SW 1271 (cell line): ENCODE measurements around the gene XAF1.
"Not testable (repeated sequence)": the region's sequence is repeated elsewhere in the genome, so short reads cannot be mapped to it uniquely, and the experiment has no call there.

Source experiments
- DNase-seq, 2 experiments: peaks; one replicate each; lab custom pipeline; 2025; lab: John Stamatoyannopoulos, UW

XAF1 gene

GRCh38 chr17:6755731-6756184 is at the start of gene XAF1:
XAF1 (plus strand) TSS chr17:6756046; CDS start chr17:6756079, 33 bp downstream.
- DNase-seq: no peak

DNA sequence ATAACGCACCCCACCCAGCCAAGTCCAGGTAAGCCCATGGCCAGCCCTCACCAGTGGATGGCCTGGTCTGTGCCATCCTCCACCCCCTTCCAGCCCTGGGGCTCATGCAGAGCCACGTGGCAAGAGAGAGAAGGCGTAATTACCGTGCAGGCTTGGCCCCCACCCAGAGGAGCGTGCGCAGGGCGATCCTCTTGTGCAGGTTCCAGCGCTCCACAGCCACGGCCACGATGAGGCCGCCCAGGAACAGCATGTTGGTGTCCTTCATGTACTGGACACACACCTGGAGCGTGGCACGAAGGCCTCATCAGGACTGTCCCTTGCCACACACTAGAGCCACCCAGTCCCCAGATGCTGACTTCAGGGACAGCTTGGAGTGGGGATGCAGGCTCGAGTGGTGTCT is 49.3 kb upstream of the XAF1 start:
- DNase-seq: no peak

- no peak for DNase-seq
These were observed 48.9 kb upstream of the XAF1 start for GRCh38 chr17:6706996-6707395.

DNA sequence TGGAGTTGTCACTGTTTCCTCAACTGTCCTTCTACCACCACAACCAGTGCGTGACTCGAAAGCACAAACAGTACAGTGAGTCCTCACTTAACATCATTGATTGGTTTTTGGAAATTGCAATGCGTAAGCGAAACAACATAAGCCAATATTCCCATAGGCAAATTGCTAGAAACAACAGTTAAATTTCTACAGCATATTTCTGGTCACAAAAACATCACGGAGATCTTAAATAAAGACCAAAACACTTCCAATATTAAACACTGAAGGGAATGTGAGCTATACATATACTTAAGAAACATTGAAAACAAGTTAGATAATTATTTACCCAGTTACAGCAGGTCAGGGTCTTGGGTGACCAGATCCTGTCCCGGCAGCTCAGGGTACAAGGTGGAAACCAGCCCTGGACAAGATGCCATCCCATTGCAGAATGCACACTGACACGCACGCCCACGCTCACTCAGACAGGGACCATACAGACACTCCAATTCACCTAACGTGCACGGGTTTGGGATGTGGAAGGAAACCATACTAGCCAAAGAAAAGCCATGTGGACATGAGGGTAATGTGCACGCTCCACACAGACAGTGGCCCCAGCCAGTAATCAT is 47.4 kb upstream of the XAF1 start:
- DNase-seq: no peak

DNA sequence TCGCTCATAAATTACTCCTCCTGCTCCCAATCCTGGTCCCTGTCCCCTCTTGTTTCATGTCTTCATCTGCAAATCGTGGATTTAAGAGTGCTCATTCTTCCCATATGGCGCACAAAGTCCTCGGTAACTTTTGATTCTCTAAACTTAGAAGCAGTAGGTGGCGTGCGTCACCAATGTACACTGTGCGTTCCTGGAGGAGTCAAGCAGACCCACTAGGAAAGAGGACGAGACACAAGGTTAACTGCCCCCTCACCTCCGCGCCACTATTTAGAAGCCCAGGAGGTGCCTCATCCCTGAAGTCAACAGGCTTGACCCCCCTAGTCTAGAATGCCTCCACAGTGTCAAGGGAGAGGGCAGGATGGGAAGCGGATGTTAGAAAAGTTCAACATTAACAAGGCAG is 45.5 kb upstream of the XAF1 start:
- no peak for DNase-seq

GRCh38 chr17:6711081-6711674 is 44.7 kb upstream of the XAF1 start:
- no peak for DNase-seq

DNA sequence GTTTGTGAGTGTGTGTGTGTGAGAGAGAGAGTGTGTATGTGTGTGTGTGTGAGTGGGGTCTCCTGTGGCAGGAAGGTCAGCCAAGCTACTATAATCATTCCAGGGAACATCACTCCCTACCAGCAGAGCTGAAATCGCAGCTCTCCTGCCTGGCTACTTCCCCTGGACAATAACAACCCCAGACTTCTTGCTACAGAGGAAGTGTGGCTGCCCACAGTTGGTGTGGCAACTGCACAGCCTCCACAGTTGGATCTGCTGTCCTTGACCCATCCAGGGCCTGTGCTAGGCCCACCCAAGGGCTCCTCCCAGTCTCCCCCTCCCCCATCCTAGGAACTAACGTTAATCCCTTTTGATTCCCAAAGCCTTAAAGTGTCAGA is 44.2 kb upstream of the XAF1 start:
- no peak for DNase-seq

DNA sequence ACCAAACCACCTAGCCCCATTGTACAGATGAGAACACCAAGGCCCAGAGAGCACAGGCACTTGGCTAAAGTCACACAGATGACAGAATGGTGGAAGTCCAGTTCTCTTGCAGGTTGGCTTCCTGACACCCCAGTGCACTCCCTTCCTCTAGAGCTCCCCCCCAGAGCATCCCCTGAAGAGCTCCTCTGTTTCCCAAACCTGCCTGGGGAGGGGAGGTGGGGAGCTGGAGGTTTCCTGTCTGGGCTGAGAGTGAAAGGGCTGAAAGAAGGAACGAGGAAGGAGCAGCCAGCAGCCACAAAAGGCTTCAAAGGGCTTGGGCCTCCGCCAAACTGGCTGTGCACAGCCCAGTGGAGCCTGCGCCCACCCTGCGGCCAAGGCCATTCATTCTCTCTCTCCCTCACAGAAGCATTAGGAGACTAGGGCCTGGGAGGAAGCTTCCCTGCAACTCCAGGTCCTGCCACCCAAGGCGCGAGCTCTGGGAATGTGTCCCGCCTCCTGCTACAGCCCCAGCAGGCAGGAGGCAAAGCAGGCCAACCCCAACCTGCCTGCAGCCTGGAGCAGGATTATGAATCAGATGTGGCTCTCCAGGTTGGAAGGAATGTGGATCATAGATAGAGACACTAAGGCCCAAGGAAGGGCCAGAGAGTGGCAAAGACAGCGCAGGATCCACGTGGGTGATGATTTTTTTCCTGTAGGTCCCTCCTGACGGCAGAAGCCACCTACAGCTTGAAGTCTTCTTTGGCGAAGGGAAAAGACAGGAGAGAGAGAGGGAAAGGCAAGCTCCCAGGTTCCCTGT is 43.6 kb upstream of the XAF1 start:
- DNase-seq: no peak

GRCh38 chr17:6712854-6713129 is 43.1 kb upstream of the XAF1 start:
- DNase-seq: no peak

- DNase-seq: no peak
These were observed 42.5 kb upstream of the XAF1 start, which contains the start of gene SLC13A5 for GRCh38 chr17:6713130-6713917. SLC13A5 (minus strand) TSS chr17:6713369; CDS start chr17:6713333, 36 bp downstream.

DNA sequence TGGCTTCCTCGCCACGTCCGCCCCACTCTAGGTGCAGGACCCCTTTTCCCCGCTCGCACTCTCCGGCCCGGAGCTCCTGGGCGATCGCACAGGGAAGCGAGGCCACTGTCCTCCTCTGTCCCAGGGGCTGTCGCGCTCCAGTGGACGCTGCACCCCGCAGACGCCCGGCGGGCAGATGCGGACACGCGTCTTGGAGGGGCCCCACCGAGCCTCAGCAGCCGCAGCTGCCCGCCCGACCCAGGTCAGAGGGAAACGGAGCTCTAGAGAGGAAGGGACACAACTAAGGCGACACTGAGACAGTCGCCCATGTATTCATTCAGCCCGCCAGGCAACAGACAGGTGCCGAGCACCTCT is 42.0 kb upstream of the XAF1 start:
- DNase-seq: no peak

- DNase-seq: no peak
These were observed 41.5 kb upstream of the XAF1 start for GRCh38 chr17:6714315-6714874.

GRCh38 chr17:6716736-6717135 is 39.1 kb upstream of the XAF1 start:
- no peak for DNase-seq

- DNase-seq: no peak
These were observed 34.1 kb upstream of the XAF1 start for GRCh38 chr17:6721744-6722143.

DNA sequence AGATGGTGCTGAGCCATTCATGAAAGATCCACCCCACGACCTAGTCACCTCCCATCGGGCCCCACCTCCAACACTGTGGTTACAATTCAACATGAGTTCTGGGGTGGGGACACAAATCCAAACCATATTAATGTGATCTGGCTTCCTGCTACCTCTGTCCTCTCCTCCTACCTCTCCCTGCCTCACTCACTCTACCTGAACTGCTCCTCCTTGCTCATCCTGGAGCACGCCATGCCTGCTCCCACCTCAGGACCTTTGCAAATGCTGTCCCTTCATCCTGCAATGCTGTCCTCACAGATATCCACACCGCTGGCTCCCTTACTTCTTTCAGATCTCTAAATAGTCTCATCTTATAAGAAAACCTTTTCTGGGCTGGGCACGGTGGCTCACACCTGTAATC is 31.8 kb upstream of the XAF1 start:
- DNase-seq: no peak

GRCh38 chr17:6729531-6729930 is 26.3 kb upstream of the XAF1 start:
- no peak for DNase-seq

DNA sequence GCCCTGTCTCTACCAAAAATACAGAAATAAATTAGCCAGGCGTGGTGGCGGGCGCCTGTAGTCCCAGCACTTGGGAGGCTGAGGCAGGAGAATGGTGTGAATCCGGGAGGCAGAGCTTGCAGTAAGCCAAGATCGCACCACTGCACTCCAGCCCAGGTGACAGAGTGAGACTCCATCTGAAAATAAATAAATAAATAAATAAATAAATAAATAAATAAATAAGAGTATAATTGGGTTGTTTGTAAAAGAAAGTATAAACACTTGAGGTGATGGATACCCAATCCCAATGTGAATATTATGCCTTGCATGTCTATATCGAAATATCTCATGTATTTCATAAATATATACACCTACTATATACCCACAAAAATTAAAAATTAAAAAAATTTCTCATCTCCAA is 9.2 kb upstream of the XAF1 start:
- DNase-seq: not testable (repeated sequence)

DNA sequence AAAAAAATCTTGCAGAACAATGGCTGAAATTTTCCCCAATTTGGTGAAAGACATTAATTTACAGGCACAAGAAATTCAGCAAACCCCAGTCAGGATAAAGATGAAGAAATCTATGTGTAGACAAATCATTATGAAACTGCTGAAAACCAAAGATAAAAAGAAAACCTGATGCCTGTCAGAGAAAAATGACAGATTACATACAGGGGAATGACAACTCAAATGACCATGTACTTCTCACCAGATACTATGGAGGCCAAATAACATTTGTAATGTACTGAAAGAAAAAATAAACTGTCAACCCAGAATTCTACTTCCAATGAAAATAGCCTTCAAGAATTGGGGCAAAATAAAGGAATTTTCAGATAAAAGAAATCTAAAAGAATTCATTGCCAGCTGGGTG is 7.2 kb upstream of the XAF1 start:
- no peak for DNase-seq

DNA sequence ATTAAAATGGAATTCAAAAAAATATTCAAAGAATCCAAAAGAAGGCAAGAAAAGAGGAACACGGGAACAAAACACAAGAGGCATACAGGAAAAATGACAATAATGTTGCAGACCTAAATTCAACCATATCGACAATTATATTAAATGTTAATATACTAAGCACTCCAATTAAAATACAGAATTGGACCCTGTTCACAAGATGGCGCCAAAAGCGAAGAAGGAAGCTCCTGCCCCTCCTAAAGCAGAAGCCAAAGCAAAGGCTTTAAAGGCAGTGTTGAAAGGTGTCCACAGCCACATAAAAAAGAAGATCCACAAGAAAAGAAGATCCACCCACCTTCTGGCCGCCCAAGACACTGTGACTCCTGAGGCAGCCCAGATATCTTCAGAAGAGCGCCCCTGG is 6.3 kb upstream of the XAF1 start:
- DNase-seq: no peak

DNA sequence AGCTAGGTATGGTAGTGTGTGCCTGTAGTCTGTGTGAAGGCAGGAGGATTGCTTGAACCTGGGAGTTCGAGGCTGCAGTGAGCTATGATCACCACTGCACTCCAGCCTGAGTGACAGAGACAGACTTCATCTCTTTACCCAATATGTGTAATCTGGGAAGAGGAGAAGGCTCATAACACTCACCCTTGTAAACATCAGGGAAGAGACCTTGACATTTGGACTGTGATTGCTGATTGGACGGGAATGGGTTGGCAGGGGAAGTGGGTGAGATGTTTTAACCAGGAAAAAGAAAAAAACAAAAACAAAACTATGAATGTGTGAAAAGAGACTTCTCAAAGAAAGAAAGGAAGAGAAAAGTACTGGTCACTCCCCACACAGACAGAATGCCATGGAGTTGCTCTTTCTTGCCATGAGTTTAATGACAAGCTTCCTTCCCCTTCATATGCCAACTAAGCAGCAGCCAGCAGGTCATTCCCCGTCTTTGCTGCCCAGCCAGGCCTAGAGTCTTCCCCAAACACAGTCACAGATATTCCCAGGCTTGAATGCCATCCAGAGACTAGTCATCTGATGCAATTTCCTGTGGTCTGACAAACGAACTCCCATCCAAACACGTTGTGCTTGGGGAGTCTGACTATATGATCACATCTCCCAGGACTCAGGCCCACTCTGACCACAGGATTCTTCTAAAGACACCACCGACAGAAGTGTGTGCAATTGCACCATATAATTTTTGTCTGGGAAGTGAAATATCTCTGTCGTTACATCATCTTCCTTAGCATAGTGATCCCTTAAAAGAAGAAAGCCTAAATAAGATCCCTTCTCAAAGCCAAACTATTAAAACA is 3.6 kb upstream of the XAF1 start:
- DNase-seq: peak; percentile 28 to 48

DNA sequence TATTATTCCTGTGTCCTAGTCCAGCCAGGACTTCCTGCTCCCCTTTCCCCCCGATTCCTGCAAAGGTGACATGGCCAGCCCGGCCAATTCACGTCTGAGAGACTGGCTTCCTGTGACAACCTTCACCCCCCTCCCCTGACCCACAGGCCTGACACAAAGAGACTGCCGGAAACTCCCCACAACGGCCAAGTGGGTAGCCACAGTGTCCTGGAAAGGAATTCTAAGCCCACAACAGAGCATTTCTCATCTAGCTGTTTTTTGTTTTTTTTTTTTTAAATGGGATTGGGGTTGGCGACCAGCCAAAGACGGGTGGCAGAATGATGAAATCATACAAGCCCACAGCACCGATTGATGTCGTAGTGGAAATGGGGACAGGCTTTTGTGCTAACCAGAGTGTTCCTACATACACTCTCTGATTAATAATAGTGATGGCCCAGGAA is 2.8 kb upstream of the XAF1 start:
- peak in 1 of 2 experiments; percentile 17 for DNase-seq
